IPS DF 4.7 (cell line): ENCODE measurements around the gene SGSM2.

ENCODE experiments used
- DNase-seq: peaks from one replicate; pipeline ENCODE4 v3.0.0-alpha.2; 2013; ENCODE audit warnings: low spot score; ENCODE audit errors: extremely low read depth

The SGSM2 gene

GRCh38 chr17:2420176-2420575 is 82.9 kb downstream of the SGSM2 start:
- no peak for DNase-seq

DNA sequence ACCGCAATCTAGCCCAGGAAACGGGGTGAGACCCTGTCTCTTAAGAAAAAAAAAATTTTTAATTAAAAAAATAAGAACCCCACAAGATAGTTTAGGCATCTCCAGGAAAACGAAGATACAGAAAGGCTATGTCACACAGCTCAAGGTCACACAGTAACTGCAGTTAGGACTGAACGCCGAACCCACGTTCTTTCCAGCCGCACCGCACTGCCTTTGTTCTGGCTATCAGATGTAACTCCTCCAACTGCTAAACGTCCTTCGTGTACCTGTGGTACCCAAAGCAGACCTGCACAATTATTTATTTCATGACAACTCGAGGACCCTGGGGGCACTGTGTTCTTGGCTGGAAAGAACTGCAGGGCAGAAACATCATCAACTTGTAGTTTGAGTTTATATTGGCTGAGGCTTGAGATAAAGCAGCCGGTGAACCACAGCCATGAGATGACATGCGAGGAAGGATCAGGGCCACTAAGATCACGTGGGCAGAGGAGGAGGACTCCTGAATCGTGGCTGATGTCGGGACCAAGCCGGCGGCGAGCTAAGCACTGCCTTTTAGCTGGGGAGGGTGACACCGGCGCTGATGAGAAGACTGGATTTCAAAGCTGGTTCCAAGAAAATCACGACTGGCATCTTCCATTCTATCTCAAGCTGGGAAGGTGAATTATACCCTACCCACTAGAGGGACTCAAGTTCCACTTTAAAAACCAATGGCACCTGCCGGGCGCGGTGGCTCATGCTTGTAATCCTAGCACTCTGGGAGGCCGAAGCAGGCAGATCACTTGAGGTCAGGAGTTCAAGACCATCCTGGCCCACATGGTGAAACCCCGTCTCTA is 84.2 kb downstream of the SGSM2 start:
- DNase-seq: no peak

DNA sequence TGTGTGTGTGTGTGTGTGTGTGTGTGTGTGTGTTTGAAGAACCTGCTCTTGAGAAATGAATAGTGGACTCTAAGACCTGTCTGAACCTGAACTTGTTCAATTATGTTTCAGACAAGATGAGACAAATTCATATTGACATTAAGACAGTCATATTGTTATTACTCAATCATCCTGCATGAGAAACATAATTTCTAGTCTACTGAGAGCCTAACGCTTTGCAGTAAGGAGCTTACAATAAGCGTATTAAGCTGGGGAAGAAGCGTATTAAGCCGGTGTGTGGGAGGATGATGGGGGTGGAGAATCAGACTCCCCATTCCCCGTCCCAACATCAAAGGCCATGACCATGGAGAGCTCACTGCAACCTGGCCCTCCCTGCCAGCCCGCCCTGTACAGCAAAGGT is 86.0 kb downstream of the SGSM2 start:
- no peak for DNase-seq

GRCh38 chr17:2427215-2427614 is 89.9 kb downstream of the SGSM2 start:
- DNase-seq: no peak

- DNase-seq: no peak
Measured at GRCh38 chr17:2427910-2428309, 90.6 kb downstream of the SGSM2 start.
